CD4-positive, alpha-beta T cell treated with Interleukin-6 for 4 hours (primary cell): Measurements from ENCODE around the gene IGLL5.

ENCODE experiments used
- DNase-seq: peaks from one replicate; pipeline ENCODE4 v3.0.0-alpha.2; 2020; ENCODE audit warnings: mixed read lengths

Gene IGLL5

DNA sequence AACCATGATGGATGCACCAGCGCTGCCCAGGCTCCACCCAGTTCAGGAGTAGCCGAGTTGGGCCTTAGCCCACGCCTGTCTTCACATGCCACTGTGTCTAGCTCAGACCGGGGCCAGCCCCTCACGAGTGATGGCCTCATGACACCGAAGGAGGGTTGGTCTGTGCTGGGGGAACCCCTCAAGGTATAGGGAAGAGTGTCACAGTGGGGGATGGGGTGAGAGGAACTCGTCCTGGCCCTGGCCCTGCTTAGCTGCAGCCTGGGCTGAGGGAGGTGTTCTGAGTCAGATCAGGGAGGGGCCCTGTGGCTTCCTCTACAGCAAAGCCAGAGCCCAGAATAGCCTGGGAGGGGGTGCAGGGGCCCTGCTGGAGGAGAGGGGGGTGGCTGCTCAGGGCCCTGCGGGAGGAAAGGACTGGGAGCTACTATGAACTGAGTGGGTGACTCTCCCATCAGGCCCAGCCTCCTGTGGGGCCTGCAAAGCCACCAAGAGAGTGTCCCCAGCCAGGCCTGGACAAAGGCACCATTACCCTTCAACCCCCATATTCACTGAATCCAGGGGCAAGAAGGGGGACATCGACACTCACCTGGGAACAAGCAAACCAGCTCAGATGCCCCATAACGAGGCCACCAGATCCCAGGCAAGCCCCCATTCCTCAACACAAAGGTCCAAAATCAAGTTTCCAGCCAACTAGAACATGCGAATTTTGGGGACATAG, 41.2 kb downstream of the IGLL5 start:
- DNase-seq: peak; percentile 48

DNA sequence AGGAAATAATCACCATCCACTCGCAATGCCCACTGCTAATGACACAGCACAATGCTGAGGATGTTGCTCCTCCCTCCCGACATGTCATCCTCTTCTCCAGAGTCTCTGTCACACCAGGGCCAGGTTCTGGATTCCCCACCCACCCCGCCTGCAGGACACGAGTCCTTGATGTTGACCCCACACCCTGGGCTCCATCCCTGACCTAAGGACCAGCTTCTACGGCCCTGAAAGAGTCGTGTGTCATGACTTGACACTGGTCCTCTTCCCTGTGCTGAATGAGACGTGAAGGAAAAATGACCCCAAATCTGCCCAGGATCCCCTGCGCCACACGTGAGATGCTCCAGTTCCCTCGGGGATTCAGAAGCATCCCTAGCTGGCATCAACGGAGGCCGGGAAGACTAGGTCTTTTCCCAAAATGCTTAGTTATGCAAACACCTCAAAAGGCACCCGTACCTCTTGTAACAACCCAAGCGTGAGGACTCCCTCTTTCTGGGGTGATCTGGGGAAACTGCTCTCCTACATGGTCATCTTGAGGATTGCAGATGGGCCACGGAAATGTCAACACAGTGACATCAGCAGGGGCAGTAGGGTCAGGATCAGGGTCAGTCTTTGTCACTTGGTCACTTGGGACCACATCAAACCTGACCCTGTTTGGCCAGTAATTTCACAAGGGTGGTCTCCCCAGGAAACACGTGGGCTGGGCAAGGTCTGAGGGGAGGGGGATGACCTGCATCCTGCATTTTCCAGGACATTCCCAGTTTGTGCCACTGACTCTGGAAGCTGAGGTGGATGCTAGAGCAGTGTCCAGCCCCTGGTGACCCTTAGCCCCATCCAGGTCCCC, 42.0 kb downstream of the IGLL5 start:
- no peak for DNase-seq

DNA sequence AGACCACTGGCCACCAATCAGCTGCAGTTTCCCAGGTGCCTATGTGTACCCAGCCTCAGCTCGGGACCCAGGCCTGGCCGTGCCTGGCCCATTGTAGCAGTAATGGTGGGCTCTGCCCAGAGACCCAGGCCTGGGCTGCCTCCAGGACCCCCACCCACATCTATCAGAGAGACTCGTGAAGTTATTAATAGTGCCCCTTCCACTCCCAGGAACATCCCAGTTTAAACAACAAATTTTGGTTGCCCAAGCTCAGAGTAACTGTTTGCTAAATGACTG, 42.5 kb downstream of the IGLL5 start:
- DNase-seq: no peak

DNA sequence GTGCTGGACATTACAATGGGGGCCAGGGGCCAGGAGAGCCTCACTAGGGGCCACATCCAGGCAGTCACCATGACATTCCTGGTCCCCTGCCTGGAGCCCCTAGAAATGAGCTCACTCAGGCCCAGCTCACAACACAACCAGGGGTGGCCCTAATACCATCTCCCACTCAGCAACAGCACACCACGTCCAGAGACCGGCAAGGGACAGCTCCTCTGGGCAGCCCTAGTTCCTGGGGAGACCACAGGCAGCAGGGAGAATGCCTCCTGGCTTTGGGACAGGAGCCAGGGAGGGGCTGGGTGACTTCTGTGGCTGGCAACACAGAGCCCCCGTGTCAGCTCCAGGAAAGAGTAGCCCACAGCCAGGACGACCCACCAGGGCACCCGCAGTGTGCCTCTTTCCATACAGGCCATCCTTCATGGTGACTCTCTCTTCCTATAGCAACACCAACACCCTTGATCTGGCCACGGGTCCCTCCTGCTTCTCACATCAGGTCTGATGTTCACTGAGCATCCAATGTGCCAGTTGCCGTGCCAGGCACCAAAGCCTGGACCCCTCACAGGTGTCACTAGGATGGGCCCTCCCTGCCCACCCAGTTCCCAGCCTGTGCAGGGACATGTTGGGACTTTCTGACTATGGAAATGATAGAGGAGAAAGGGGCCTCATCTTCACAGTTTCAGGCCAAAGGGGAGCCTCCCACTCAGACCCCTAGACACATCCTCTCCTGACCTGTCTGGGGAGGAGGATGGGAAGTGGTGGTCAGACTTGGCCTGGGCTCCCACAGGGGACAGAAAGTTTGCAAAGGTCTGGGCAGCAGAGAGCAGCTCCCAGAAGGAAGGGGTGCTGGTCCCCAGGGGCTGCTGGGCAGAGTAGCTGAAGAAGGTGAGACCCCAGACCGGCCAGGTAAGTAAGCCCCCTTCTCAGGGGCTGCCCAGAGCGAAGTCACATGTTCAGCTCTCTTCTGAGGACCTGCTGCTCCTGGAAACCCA, 43.2 kb downstream of the IGLL5 start:
- DNase-seq: no peak

DNA sequence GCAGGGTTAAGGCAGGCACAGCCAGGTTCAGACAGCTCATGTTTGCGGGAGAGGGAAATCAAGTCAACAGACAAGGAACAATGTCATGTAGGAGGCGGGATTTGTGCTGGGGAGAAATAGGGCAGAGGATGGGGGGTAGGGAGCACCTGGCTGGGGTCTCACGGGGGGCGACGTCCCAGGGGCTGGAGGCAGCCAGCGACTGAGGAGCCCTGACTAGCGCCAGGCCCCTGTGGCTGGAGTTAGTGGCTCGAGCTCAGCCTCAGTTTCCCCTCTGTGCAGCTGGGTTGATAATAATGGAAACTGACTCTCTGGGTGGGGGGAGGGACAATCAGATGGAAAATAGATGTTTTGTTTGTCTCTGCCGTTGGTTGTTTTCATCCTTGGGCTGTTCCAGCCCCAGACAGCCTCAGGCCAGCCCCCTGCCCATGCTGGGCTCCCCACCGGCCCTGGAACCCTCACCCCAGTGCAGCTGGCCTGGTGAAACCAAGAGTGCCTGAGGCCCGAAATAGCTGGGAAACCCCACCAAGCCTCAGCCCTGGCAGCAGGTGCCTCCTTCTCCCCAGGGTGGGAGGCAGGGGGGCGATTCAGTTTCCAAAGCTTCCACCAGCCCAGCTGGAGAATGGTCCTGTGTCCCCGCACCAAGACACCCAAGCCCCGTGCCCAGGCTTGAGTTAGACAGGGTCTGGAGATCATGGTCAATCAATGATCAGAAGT, 44.1 kb downstream of the IGLL5 start:
- no peak for DNase-seq

DNA sequence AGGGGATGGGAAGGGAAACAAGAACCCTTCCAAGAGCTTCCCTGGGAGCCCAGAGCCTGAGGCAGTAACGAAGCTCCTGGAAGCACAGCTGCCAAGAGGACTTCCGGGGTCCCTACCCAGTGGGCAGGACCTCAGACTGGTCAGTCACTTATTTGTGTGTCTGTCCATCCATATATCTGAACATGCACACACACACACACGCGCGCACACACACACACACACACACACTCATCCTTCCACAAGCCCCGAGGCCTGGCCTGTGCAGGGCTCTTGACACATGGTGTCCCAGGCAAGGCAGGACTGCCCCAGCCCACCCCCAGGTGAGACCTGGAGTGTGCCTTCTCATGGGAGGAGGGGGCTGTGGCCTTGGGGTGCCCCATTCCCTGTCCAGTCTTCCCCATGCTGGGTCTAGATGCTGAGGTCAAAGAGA, 44.9 kb downstream of the IGLL5 start:
- DNase-seq: no peak

DNA sequence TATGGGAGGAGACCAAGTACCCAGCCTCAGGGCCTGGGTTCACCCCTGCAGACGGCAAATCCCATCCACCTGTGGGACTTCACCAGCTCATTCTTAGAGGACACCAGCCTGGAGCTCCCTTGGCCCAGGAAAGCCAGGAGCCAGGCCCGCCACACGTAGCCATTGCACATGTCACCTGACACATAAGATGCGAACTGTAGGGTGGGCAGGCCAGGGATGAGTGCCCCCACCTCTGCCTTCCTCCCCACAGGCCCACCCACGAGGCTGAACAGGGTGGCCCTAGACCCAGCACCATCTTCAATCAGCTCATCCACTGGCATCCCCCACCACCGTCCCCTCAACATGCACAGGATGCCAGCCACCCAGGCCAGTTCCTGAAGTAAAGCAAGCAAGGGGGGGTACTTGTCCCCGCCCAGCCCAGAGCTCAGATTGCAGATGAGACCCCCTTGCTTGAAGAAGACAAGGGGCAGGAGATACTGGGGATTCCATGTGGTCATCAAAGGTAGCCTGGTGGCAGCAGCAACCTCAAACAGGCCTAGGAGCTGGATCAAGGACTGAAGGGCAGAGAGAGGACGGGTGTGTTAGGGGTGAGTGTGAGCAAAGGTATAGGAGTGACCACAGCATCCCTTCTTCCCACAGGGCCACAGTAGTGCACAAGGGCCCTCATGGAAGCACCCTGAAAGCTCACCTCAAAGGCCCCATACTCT, 45.6 kb downstream of the IGLL5 start:
- DNase-seq: no peak

DNA sequence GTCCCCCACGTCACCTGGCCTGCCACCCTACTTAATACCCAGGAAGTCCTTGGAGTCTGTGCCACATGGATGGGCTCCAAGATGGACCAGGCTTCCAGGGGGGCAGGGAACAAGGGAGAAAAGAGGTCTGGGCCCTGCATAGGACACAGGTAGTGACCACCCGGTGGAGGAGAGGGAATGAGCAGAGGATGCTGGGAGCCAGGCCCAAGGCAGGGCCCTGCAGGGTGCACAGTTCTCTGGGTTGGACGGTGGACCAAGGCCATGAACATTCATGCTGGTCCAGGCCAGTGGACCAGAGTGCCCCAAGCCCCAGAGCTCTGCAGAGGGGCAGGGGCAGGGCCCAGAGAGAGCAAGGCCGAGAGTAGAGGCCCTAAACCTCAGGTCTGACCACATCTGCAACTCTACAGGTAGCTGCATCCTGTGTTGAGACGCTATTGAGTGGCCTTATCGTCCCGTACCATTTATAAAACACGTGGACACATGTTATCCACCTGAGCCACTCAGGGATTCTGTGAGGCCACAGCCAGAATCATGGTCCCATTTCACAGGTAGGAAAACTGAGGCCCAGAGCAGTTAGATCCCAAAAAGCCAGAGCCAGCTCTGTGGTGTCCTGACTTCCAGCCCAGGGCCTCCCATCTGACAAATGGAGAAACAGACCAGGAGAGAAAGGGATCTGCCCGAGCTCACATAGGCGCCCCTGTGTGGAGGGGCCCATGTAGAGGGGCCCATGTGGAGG, 46.4 kb downstream of the IGLL5 start:
- DNase-seq: no peak

DNA sequence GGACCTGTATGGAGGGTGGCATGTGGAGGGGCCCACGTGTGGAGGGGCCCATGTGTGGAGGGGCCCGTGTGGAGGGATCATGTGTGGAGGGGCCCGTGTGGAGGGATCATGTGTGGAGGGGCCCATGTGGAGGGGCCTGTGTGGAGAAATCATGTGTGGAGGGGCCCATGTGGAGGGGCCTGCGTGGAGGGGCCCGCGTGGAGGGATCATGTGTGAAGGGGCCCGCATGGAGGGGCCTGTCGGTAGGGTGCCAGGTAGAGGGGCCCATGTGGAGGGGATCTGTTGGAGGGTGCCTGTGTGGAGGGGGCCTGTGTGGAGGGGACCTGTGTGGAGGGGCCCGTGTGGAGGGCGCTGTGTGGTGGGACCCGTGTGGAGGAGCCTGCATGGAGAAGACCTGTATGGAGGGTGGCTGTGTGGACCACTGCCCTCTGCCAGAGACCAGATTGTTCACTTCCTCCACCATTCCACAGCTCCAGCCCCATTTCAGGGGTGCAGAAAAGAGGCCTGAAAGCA, 47.0 kb downstream of the IGLL5 start:
- DNase-seq: no peak

DNA sequence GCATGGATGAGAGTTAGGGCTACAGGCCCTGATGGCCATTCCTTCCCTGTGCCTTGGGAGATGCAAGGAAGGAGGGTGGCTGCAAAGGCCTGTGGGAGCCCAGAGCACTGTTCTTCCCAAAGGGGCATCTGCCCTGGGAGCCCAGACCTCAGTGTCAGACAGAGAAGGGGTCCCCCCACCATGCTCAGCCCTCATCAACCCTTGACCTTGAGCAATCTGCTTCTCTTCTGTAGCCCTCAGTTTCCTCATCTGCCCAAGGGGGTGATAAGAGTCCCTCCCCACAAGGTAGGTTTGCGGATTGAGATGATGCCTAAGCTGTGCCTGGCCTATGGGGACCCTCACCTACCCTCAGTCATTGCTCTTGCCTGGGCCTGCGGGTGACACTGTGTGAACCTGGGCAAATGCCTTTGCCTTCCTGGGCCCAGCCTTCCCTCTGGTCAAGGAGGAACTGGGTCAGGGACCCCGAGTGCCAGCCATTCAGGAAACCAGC, 47.5 kb downstream of the IGLL5 start:
- no peak for DNase-seq

DNA sequence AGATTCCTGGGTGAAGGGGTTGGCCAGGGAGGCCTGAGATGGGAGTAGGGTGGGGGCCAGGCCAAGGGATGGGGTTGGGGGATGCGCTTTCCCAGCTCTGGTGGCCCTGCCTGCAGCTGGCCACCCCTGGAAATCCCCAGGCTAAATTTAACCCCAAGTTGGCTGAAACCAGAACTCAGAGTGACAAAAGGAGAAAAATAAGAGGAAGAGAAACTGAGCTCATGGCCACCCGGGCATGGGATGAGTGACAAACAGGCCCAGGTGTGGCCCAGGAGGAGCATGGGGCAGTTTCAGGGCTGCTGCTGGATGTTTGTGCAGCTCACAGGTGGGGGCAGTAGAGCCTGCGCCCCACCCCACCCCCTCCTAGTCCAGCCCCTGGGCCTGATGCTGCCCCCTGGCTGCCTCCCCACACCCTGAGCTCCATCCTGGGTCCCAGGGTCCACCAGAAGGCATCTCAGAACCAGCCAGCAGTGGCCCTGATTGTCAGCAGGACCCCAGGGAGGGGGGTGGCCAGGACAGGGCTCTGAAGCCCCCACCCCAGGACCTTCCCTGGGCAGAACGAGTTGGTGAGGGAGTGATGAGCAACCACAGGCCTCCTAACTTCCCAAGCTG, 48.0 kb downstream of the IGLL5 start:
- DNase-seq: no peak

DNA sequence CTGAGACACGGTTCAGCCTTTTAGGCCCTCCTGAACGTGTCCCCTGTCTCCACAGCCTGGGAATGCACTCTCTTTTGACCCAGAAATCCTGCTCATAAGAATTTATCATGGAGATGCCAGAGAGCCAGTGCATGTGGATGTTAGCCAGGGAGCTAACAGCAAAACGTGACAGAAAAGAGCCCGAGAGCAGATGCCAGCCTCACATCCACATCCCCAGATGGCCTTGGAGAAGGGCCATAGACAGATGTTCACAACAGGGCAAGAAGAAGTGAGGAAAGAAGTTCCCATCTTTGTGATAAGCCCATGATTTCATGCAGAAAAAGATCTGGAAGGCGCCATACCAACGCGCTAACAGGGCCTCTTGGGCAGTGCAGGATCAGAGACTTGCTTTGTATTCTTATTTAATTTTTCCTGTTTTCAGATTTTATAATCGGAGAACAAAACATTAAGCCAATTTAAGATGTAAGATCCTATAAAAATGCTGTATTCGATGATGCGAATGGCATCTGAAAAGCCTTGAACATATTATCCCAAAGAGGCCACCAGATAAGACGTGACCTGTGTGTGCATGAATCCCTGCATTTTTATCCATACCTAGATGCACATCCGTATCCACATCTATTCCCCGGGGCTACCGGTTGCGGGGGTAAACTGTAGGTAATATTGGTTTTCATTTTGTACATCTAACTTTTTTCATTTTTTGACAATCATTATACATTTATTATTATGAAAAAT, 48.7 kb downstream of the IGLL5 start:
- DNase-seq: no peak

DNA sequence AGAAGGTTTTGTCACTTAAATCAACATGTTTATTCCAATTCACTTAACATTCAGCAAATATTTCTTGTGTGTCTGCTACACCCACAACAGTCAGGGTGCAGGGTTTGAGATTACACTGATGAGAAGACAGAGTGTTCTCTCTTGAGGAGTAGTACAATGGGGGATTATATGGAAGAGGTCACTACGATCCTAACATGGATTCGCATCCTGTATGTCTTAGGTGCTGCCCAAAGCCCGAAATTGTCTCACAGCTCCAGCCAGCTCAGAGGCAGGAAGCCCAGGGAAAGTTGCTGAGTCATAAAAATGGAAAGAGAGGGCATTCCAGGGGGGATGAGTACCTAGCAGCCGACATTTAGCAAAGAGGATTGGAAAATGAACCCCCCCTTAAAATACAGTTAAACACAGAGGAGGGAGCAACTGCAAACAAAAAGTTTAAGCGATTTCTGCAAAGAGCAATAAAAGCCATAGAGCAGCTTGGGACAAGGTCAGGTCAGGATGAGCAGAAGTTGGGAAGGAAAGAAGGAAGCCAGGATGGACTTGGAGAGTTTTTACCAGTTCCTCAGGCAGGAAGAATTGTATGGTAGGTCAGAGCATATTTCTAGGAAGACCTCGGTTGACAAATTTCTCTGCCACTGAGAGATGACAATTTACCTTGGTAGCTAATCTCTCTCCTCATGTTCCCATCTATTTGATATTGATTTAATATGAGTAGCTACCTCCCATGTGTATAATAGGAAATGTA, 49.5 kb downstream of the IGLL5 start:
- DNase-seq: no peak

DNA sequence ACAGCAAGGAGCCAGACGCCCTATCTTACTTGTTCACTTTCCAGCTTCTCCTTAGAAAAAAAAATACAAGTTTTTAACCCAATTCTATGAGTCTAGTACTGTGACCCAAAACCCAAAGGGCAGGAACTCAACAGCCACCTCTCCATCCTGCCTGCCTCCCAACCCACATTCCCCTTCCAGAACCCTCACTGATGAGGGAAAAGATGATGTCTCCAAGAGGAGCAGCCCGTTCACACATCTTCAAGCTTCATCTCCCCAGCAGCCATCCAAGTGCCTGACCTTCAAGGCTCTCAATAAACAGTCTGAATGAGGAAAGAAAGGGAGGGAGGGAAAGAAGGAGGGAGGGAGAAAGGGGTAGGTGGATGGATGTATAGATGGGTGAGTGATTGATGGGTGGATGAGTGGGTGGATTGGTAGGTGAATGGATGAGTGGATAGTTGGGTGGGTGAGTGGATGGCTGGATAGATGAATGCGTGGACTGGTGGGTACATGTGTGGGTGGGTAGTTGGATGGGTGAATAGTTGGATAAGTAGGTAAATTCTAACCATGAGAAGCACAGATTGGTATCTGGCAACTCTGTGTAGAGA, 50.4 kb downstream of the IGLL5 start:
- DNase-seq: no peak

DNA sequence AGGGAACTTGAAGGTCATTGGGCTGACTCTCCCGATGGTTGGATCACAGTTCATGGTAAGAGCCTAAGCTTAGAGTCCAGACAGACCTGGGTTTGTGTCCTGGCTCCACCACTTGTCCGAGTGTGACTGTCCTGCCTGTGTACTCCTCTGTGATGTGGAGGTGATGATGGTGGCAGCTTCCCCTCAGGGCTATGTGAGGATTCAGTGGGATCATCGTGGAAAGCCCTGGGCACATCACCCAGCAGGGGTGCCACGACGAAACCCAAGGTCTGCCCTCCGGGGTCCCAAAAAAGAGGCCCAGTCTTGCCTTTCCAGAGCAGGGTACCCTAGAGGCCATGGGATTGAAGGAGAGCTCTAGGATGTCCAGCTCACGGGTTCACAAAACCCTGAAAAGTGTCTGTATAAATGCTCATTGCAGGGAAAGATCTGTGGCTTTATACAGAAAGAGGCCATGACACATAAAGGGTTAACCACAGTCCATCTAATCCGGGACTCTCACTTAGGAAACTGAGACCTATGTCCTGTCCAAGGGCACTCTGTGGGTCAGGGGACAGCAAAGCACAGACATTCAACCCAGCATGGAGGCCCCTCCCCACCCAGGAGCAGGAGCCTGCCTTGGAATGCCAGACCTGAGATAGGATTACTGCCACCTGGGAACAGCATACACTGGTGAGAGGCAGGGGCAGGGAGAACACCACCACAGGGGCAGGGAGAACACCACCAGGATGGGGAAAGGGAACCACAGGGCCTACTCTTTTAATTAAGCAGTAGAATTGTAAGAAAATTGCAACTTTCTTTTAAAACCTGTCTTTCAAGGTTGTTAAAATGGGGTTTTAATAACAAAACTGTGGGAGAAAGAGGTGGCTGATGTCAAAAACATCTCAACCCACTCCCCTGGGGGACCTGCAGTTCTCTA, 51.3 kb downstream of the IGLL5 start:
- DNase-seq: no peak

DNA sequence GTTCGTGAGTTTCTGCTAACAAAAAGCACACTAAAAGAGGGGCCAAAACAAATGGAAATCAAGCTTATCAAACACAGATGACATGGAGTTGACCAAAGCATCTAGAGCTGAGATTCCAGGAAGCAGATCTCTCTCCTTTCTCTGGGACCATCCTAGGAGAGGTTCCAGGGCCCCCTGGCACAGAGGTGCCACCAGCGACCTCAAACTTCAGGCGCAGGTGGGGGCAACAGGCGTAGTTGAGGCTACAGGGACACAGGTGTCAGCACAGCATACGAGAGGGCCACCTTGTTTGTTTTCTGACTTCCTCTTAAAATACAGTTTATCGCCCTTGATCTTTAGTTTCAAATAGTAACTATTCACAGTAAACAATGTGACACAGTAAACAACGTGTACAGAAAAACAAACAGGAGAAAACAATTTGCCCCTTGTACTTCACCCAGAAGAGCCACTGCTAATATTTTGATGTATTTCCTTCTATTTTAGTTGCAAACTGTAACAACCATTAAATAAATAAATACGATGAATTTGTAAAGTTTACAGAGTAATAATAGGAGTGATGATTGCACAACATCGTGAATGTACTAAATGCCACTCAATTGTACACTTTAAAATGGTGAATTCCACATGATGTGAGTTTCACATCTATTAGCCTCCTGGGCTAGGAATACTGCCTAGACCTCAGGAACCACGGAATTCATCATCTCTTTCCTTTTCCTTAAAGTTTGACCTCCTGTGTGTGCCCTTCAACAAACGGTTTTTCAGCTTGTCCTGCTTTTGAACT, 52.2 kb downstream of the IGLL5 start:
- DNase-seq: no peak
